ENCODE results near the gene UBL3. TPM values are rescaled to one million over a fixed set of nuclear protein-coding genes. Genes with fewer than 3 reads are reported as not detected.

Gene UBL3
- total and polyA plus RNA-seq, 2 of the 8 experiments (the other 6 are each of a cell fraction or from before 2014, with no cell fraction given): 5.3 to 16.1 TPM

- H2AFZ ChIP-seq (ENCODE audit: low read length): no peak overlapping the region
- POLR2A ChIA-PET (ENCODE audit: partially characterized antibody): no interaction called here
- no peak overlapping the region for H3K27ac ChIP-seq (ENCODE audit: low read depth, low read length)
- H3K9ac ChIP-seq (replicated peaks in 1 of 4; ENCODE audit: extremely low read depth in 1 of 4, low read depth in 3 of 4, low read length in 3 of 4): no peak overlapping the region
- H3K4me1 ChIP-seq (replicated peaks in 1 of 4; ENCODE audit: control insufficient read depth in 3 of 4, insufficient read depth in 4 of 4, low read length in 3 of 4): no peaks in the 10 kb centered on the region
- no peak overlapping the region for H2BK15ac ChIP-seq (ENCODE audit: low read length)
- H3K27me3 ChIP-seq (replicated peaks in 1 of 4; ENCODE audit: control insufficient read depth in 3 of 4, extremely low read depth in 1 of 4, insufficient read depth in 3 of 4, low read length in 3 of 4): no peaks in the 10 kb centered on the region
- no peaks in the 10 kb centered on the region for H3K79me1 ChIP-seq (ENCODE audit: low read depth, low read length)
- H3K4ac ChIP-seq (replicated peaks; ENCODE audit: insufficient read length, low read depth, low read length): no peak overlapping the region
- H3K4me2 ChIP-seq (ENCODE audit: insufficient read depth in 1 of 2, low read depth in 2 of 2, low read length in 2 of 2): no peak overlapping the region
- H3K36me3 ChIP-seq (ENCODE audit: control insufficient read depth in 2 of 4, insufficient read depth in 4 of 4, low read length in 3 of 4): no peaks in the 10 kb centered on the region
- H2AK5ac ChIP-seq (ENCODE audit: low read depth, low read length): no peak overlapping the region
- H3K18ac ChIP-seq (ENCODE audit: extremely low read depth, low read length): no peak overlapping the region
- H3K23me2 ChIP-seq (ENCODE audit: low read depth, low read length): no peaks in the 10 kb centered on the region
- no peak overlapping the region for H3K4me3 ChIP-seq (ENCODE audit: extremely low read depth in 1 of 4, insufficient read depth in 2 of 4, low read depth in 3 of 4, low read length in 4 of 4)
- H4K5ac ChIP-seq (ENCODE audit: insufficient read length, low read depth, low read length): no peak overlapping the region
- no peak overlapping the region for H2BK20ac ChIP-seq (ENCODE audit: low read length)
- FAIRE-seq (no peak), DNase-seq (ENCODE audit: low read depth in 1 of 2, low spot score in 2 of 2) (no peak)
- no peak overlapping the region for H4K91ac ChIP-seq (replicated peaks; ENCODE audit: insufficient read length, low read length)
- no peaks in the 10 kb centered on the region for H4K20me1 ChIP-seq (replicated peaks in 1 of 2; ENCODE audit: control insufficient read depth in 1 of 2, insufficient read depth in 2 of 2, low read length in 2 of 2)
- H3K79me2 ChIP-seq (ENCODE audit: control insufficient read depth in 1 of 2, insufficient read depth in 2 of 2, low read length in 2 of 2): no peaks in the 10 kb centered on the region
- no peak overlapping the region for H4K8ac ChIP-seq (ENCODE audit: extremely low read depth, insufficient read depth, low read length)
- H3K14ac ChIP-seq (ENCODE audit: insufficient read length): no peak overlapping the region
- 85% methylated on average over 2 of the region's 2 CpGs; no CpG with 5 or more reads in 1 of the 2 experiments for WGBS, 2 experiments (ENCODE audit: extremely low coverage in 1 of 2, insufficient coverage in 1 of 2, insufficient read length in 1 of 2, insufficient replicate concordance in 2 of 2, low coverage in 1 of 2, low lambda C conversion rate in 2 of 2, missing lambda C conversion rate in 1 of 2)
- CTCF ChIA-PET (ENCODE audit: partially characterized antibody): interaction anchor here (1.3 kb wide), 1 partner anchor 8 kb away, joined by 3 read pairs; no protein-coding TSS in a partner anchor
- H2BK120ac ChIP-seq (replicated peaks; ENCODE audit: low read depth, low read length): no peak overlapping the region
- H3K56ac ChIP-seq (replicated peaks; ENCODE audit: insufficient read length, low read depth, low read length): no peak overlapping the region
- no peak overlapping the region for H2BK12ac ChIP-seq (ENCODE audit: low read depth, low read length)
- H3K23ac ChIP-seq (ENCODE audit: insufficient read length): no peak overlapping the region
- no peaks in the 10 kb centered on the region for H3K9me3 ChIP-seq (ENCODE audit: insufficient read depth in 2 of 2, low read depth in 1 of 2, low read length in 1 of 2)
- TF ChIP-seq BACH1 (IDR thresholded peaks at IDR 0.05; ENCODE audit: low read length) (no peak), SUZ12 (IDR thresholded peaks at IDR 0.05; ENCODE audit: low read length) (no peak), SIRT6 (IDR thresholded peaks at IDR 0.05; ENCODE audit: low read length) (no peak), MAX (IDR thresholded peaks at IDR 0.05) (no peak), CHD1 (IDR thresholded peaks at IDR 0.05; ENCODE audit: low read depth, low read length) (no peak), ASH2L (IDR thresholded peaks at IDR 0.05; ENCODE audit: low read length) (no peak), NANOG (IDR thresholded peaks at IDR 0.05; ENCODE audit: insufficient read depth, low read depth, low read length, poor library complexity, severe bottlenecking) (no peak), TAF7 (optimal IDR thresholded peaks at IDR 0.05; ENCODE audit: borderline replicate concordance, low read depth, low read length) (no peak)
- TF ChIP-seq, protein P1, sequence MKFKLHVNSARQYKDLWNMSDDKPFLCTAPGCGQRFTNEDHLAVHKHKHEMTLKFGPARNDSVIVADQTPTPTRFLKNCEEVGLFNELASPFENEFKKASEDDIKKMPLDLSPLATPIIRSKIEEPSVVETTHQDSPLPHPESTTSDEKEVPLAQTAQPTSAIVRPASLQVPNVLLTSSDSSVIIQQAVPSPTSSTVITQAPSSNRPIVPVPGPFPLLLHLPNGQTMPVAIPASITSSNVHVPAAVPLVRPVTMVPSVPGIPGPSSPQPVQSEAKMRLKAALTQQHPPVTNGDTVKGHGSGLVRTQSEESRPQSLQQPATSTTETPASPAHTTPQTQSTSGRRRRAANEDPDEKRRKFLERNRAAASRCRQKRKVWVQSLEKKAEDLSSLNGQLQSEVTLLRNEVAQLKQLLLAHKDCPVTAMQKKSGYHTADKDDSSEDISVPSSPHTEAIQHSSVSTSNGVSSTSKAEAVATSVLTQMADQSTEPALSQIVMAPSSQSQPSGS (IDR thresholded peaks at IDR 0.05; ENCODE audit: low read length): no peak
- no peak overlapping the region for H2BK5ac ChIP-seq (ENCODE audit: low read depth, low read length)
Observed at GRCh38 chr13:29857085-29857484, 6.7 kb upstream of the UBL3 start.
